Ammon's horn (tissue), 1 donor: ENCODE results near the gene TEX29.

ENCODE experiments used
- DNase-seq: peaks from one replicate; pipeline ENCODE4 v3.0.0-alpha.2; 2016; ENCODE audit warnings: low spot score

TEX29 gene

GRCh38 chr13:111291908-111292307, 28.5 kb upstream of the TEX29 start:
- DNase-seq, result no peak

- DNase-seq, result no peak
These were observed 27.5 kb upstream of the TEX29 start for GRCh38 chr13:111292710-111293485.

GRCh38 chr13:111295886-111296285, 24.6 kb upstream of the TEX29 start:
- no peak for DNase-seq

GRCh38 chr13:111296417-111296816, 24.0 kb upstream of the TEX29 start:
- DNase-seq, result no peak

GRCh38 chr13:111298214-111298975, 22.0 kb upstream of the TEX29 start:
- DNase-seq, result no peak

- DNase-seq, result no peak
These were observed 18.3 kb upstream of the TEX29 start for GRCh38 chr13:111302045-111302726.

GRCh38 chr13:111303559-111303958, 16.9 kb upstream of the TEX29 start:
- DNase-seq, result no peak

- no peak for DNase-seq
These were observed 16.3 kb upstream of the TEX29 start for GRCh38 chr13:111304041-111304544.

GRCh38 chr13:111304603-111305289, 15.7 kb upstream of the TEX29 start:
- no peak for DNase-seq

- DNase-seq, result no peak
These were observed 7.4 kb upstream of the TEX29 start for GRCh38 chr13:111312944-111313590.

GRCh38 chr13:111313911-111314425, 6.5 kb upstream of the TEX29 start:
- DNase-seq, result no peak

- no peak for DNase-seq
These were observed 5.6 kb upstream of the TEX29 start for GRCh38 chr13:111314852-111315251.

- DNase-seq, result no peak
These were observed 5.0 kb upstream of the TEX29 start for GRCh38 chr13:111315347-111315995.

GRCh38 chr13:111316161-111316730, 4.2 kb upstream of the TEX29 start:
- no peak for DNase-seq

- DNase-seq, result no peak
These were observed 3.3 kb upstream of the TEX29 start for GRCh38 chr13:111317042-111317550.

- DNase-seq, result no peak
These were observed 2.7 kb upstream of the TEX29 start for GRCh38 chr13:111317571-111318345.

GRCh38 chr13:111318386-111318785, 2.1 kb upstream of the TEX29 start:
- no peak for DNase-seq

- no peak for DNase-seq
These were observed 921 bp upstream of the TEX29 start for GRCh38 chr13:111319521-111319920.
